H9 (cell line): ENCODE data around the gene MED29. TPM values are rescaled to one million over a fixed set of nuclear protein-coding genes. Genes with fewer than 3 reads are reported as not detected.

ENCODE experiments used
- DNase-seq: peaks from one replicate; pipeline ENCODE4 v3.0.0-alpha.2; 2017
- H2AFZ ChIP-seq: one replicate; pipeline ENCODE4 v1.6.1; 2013; ENCODE audit warnings: mild to moderate bottlenecking, low read length, control low read depth, moderate library complexity
- H2AK5ac ChIP-seq: 2 replicates; pipeline ENCODE4 v1.6.1; 2013; ENCODE audit warnings: low read length, control low read depth, mixed read lengths; ENCODE audit not compliant: insufficient read length
- H2BK120ac ChIP-seq: one replicate; pipeline ENCODE4 v1.6.1; 2013; ENCODE audit warnings: low read depth, mild to moderate bottlenecking, low read length, control low read depth, inconsistent platforms; ENCODE audit not compliant: poor library complexity, severe bottlenecking
- H2BK12ac ChIP-seq: 2 replicates; pipeline ENCODE4 v1.6.1; 2013; ENCODE audit warnings: low read length, control low read depth, mixed read lengths, low read depth; ENCODE audit not compliant: insufficient read length
- H2BK15ac ChIP-seq: 2 replicates; pipeline ENCODE4 v1.6.1; 2013; ENCODE audit warnings: low read depth, low read length, control low read depth
- H2BK20ac ChIP-seq: one replicate; pipeline ENCODE4 v1.6.1; 2013; ENCODE audit warnings: low read depth, mild to moderate bottlenecking, low read length, control low read depth, inconsistent platforms; ENCODE audit not compliant: poor library complexity, severe bottlenecking
- H2BK5ac ChIP-seq: 2 replicates; pipeline ENCODE4 v1.6.1; 2013; ENCODE audit warnings: low read length, control low read depth, mixed read lengths; ENCODE audit not compliant: insufficient read length
- H3K14ac ChIP-seq: 2 replicates; pipeline ENCODE4 v1.6.1; 2013; ENCODE audit warnings: low read length, control low read depth; ENCODE audit not compliant: insufficient read depth
- H3K18ac ChIP-seq: 2 replicates; pipeline ENCODE4 v1.6.1; 2013; ENCODE audit warnings: low read depth, mild to moderate bottlenecking, mixed read lengths, low read length, control low read depth; ENCODE audit not compliant: insufficient read length
- H3K23ac ChIP-seq: 2 replicates; pipeline ENCODE4 v1.6.1; 2013; ENCODE audit warnings: low read length, control low read depth, mixed read lengths, low read depth; ENCODE audit not compliant: insufficient read length
- H3K23me2 ChIP-seq: 2 replicates; pipeline ENCODE4 v1.6.1; 2013; ENCODE audit warnings: low read depth, mild to moderate bottlenecking, mixed read lengths, low read length, control low read depth; ENCODE audit not compliant: insufficient read length, poor library complexity, severe bottlenecking
- H3K27ac ChIP-seq: 2 replicates; pipeline ENCODE4 v1.5.1; 2013; ENCODE audit warnings: low read length, control low read depth, mixed read lengths, low read depth; ENCODE audit not compliant: insufficient read length
- H3K27me3 ChIP-seq: 2 replicates; pipeline ENCODE4 v1.6.1; 2013; ENCODE audit warnings: low read length, control low read depth, inconsistent platforms; ENCODE audit not compliant: insufficient read depth
- H3K4ac ChIP-seq: 2 replicates; pipeline ENCODE4 v1.6.1; 2013; ENCODE audit warnings: low read depth, mild to moderate bottlenecking, control low read depth, inconsistent platforms, low read length, moderate library complexity
- H3K4me1 ChIP-seq: 2 replicates; pipeline ENCODE4 v1.6.1; 2013; ENCODE audit warnings: low read length, control low read depth, inconsistent platforms; ENCODE audit not compliant: insufficient read depth
- H3K4me2 ChIP-seq: 2 replicates; pipeline ENCODE4 v1.6.1; 2013; ENCODE audit warnings: low read length, control low read depth, mixed read lengths; ENCODE audit not compliant: insufficient read length, insufficient read depth
- H3K56ac ChIP-seq: 2 replicates; pipeline ENCODE4 v1.6.1; 2013; ENCODE audit warnings: low read depth, mild to moderate bottlenecking, mixed read lengths, low read length, control low read depth; ENCODE audit not compliant: insufficient read length
- H3K79me1 ChIP-seq: 2 replicates; pipeline ENCODE4 v1.6.1; 2013; ENCODE audit warnings: low read depth, mild to moderate bottlenecking, moderate library complexity, low read length, control low read depth, inconsistent platforms; ENCODE audit not compliant: insufficient read depth, poor library complexity, severe bottlenecking
- H3K79me2 ChIP-seq: 2 replicates; pipeline ENCODE4 v1.6.1; 2013; ENCODE audit warnings: low read length, control low read depth, inconsistent platforms; ENCODE audit not compliant: insufficient read depth
- H3K9ac ChIP-seq: 2 replicates; pipeline ENCODE4 v1.6.1; 2013; ENCODE audit warnings: low read length, control low read depth, mixed read lengths; ENCODE audit not compliant: insufficient read length; ENCODE audit errors: extremely low read depth
- H3K9me3 ChIP-seq: one replicate; pipeline ENCODE4 v1.6.1; 2013; ENCODE audit warnings: low read depth, low read length, inconsistent platforms; ENCODE audit not compliant: control insufficient read depth
- H3T11ph ChIP-seq: one replicate; pipeline ENCODE4 v1.6.1; 2013; ENCODE audit warnings: mild to moderate bottlenecking, low read length, control low read depth, inconsistent platforms
- H4K20me1 ChIP-seq: one replicate; pipeline ENCODE4 v1.6.1; 2013; ENCODE audit not compliant: control insufficient read depth, insufficient read length, insufficient read depth
- H4K5ac ChIP-seq: 2 replicates; pipeline ENCODE4 v1.6.1; 2013; ENCODE audit warnings: low read depth, mild to moderate bottlenecking, mixed read lengths, low read length, control low read depth; ENCODE audit not compliant: insufficient read length
- H4K8ac ChIP-seq: replicated peaks from 2 replicates; pipeline ENCODE4 v1.6.1; 2013; ENCODE audit warnings: low read length, control low read depth, mixed read lengths, low read depth; ENCODE audit not compliant: insufficient read length
- H4K91ac ChIP-seq: 2 replicates; pipeline ENCODE4 v1.6.1; 2013; ENCODE audit warnings: low read depth, mild to moderate bottlenecking, moderate library complexity, mixed read lengths, low read length, control low read depth; ENCODE audit not compliant: insufficient read length
- H3K27ac Mint-ChIP-seq, 3 experiments: 2 replicates in 2 of 3; 3 replicates in 1 of 3; pipeline ENCODE4 v1.8.0; 2020 to 2021; ENCODE audit warnings: mixed read lengths in 3 of 3, mild to moderate bottlenecking in 1 of 3, moderate library complexity in 1 of 3
- H3K27me3 Mint-ChIP-seq: 2 replicates; pipeline ENCODE4 v1.8.0; 2021; ENCODE audit warnings: low read depth, mild to moderate bottlenecking, moderate library complexity, mixed read lengths
- H3K36me3 Mint-ChIP-seq, 3 experiments: 2 replicates in 2 of 3; 3 replicates in 1 of 3; pipeline ENCODE4 v1.8.0; 2020 to 2021; ENCODE audit warnings: low read depth in 3 of 3, mixed read lengths in 3 of 3; ENCODE audit not compliant: insufficient read depth in 1 of 3
- H3K4me1 Mint-ChIP-seq, 2 experiments: 2 replicates each; pipeline ENCODE4 v1.8.0; 2020; ENCODE audit warnings: mixed read lengths in 2 of 2
- H3K4me3 Mint-ChIP-seq, 2 experiments: 2 replicates in 1 of 2; 3 replicates in 1 of 2; pipeline ENCODE4 v1.8.0; 2020 to 2021; ENCODE audit warnings: mild to moderate bottlenecking in 2 of 2, mixed read lengths in 2 of 2, moderate library complexity in 1 of 2
- H3K9me3 Mint-ChIP-seq, 2 experiments: 2 replicates in 1 of 2; 3 replicates in 1 of 2; pipeline ENCODE4 v1.8.0; 2020; ENCODE audit warnings: mild to moderate bottlenecking in 2 of 2, mixed read lengths in 2 of 2, moderate library complexity in 1 of 2
- WGBS: extraction: QIAGEN DNeasy Blood & Tissue Kit; methylation state at CpG from one replicate; pipeline ENCODE4 v1.1.7; 2013; ENCODE audit warnings: missing lambda C conversion rate, low lambda C conversion rate, mixed read lengths; ENCODE audit not compliant: insufficient read length; ENCODE audit errors: extremely low coverage; 5-methylcytosine and 5-hydroxymethylcytosine counted together
- total RNA-seq: library from RNA; stranded (reverse); gene quantifications from 2 replicates; pipeline ENCODE4 v1.2.1, GENCODE V29; 2021
- TF ChIP-seq, protein P1 (sequence below): fragments of 200-600 bp; sonication (generic); conservative IDR thresholded peaks from 3 replicates; pipeline ENCODE4 v1.8.0; 2021; ENCODE audit warnings: antibody characterized with exemption, mild to moderate bottlenecking

Gene MED29
- total RNA-seq, 1 experiment from 2014 or later, result 48.3 TPM

DNA sequence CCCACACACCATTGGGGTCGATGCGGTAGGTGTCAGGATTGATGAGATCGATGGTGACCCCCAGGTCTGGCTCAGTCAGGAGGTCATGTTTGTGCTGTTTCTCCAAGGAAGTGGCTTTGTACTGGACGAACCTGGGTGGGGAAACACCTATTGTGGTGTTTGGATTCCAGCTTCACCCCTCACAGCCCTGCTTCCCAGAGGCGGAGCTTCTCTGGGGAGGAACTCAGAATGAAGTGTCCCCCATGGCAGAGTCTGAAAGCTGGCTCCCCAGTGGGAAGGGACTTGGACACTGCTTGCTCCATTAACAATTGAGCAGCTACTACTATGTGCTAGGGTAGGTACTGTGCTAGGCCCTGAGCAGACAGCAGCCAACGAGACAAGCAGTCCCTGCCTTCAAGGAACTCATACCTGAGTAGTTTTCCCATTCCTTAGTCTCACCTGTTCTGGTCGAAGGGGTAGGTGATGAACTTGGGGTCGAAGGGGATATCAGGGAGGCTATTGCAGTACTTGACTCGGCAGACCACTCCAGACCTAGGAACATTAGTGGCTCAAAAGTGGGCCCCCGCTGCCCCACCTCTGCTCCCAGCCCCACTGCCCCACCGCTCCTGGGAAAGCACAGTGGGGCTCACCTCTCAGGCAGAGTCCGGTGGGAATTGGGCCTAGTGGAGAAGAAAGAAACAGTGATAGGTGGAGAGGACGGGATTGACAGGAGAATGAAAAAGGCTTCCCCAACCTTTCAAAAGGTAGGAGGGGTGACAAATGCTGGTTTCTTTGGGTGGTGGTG is 1.4 kb upstream of the MED29 start:
- no peak overlapping the region for H2BK15ac ChIP-seq
- no peak overlapping the region for H3K56ac ChIP-seq
- no peaks in the 10 kb centered on the region for H3K79me2 ChIP-seq
- no peak overlapping the region for H3K23ac ChIP-seq
- H2BK5ac ChIP-seq, result no peak overlapping the region
- Mint-ChIP-seq H3K27me3 (no peaks in the 10 kb centered on the region), H3K9me3 (no peaks in the 10 kb centered on the region), H3K4me3 (peak overlapping the region; percentile 95 to 98), H3K4me1 (peaks cover 13 to 18% of the 10 kb centered on the region in 2 experiments), H3K36me3 (peaks cover 41 to 64% (median 61%) of the 10 kb centered on the region in 3 experiments), H3K27ac (peak overlapping the region; percentile 99 to 100 (median 99); a peak in 6 of 7 replicates)
- H3K27ac ChIP-seq, result peak overlapping the region; percentile 86
- peak overlapping the region; percentile 79 for H3K9ac ChIP-seq
- no peaks in the 10 kb centered on the region for H4K20me1 ChIP-seq
- H2AK5ac ChIP-seq, result no peak overlapping the region
- H3K23me2 ChIP-seq, result no peaks in the 10 kb centered on the region
- H2AFZ ChIP-seq, result no peak overlapping the region
- no peak for DNase-seq
- no peak overlapping the region for H2BK120ac ChIP-seq
- H3K4me2 ChIP-seq, result peak overlapping the region; percentile 71
- no peak overlapping the region for H4K8ac ChIP-seq
- H3K27me3 ChIP-seq, result no peaks in the 10 kb centered on the region
- no peaks in the 10 kb centered on the region for H3K4me1 ChIP-seq
- H4K5ac ChIP-seq, result no peak overlapping the region
- no peak overlapping the region for H2BK20ac ChIP-seq
- TF ChIP-seq, protein P1, sequence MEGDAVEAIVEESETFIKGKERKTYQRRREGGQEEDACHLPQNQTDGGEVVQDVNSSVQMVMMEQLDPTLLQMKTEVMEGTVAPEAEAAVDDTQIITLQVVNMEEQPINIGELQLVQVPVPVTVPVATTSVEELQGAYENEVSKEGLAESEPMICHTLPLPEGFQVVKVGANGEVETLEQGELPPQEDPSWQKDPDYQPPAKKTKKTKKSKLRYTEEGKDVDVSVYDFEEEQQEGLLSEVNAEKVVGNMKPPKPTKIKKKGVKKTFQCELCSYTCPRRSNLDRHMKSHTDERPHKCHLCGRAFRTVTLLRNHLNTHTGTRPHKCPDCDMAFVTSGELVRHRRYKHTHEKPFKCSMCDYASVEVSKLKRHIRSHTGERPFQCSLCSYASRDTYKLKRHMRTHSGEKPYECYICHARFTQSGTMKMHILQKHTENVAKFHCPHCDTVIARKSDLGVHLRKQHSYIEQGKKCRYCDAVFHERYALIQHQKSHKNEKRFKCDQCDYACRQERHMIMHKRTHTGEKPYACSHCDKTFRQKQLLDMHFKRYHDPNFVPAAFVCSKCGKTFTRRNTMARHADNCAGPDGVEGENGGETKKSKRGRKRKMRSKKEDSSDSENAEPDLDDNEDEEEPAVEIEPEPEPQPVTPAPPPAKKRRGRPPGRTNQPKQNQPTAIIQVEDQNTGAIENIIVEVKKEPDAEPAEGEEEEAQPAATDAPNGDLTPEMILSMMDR, result no peak
- no peak overlapping the region for H3T11ph ChIP-seq
- H4K91ac ChIP-seq, result no peak overlapping the region
- no peak overlapping the region for H3K18ac ChIP-seq
- no peak overlapping the region; the same call in 1 of the 2 replicates for H3K14ac ChIP-seq
- no peak overlapping the region for H3K4ac ChIP-seq
- no peaks in the 10 kb centered on the region for H3K79me1 ChIP-seq
- peak overlapping the region; percentile 8 for H2BK12ac ChIP-seq
- H3K9me3 ChIP-seq, result no peaks in the 10 kb centered on the region
- no CpG with 5 or more reads among the region's 13 CpGs for WGBS
